ENCODE data around the gene IGFBP2.
"Not testable (repeated sequence)": the region's sequence is repeated elsewhere in the genome, so short reads cannot be mapped to it uniquely, and the experiment has no call there.

The IGFBP2 gene, protein sequence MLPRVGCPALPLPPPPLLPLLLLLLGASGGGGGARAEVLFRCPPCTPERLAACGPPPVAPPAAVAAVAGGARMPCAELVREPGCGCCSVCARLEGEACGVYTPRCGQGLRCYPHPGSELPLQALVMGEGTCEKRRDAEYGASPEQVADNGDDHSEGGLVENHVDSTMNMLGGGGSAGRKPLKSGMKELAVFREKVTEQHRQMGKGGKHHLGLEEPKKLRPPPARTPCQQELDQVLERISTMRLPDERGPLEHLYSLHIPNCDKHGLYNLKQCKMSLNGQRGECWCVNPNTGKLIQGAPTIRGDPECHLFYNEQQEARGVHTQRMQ

DNA sequence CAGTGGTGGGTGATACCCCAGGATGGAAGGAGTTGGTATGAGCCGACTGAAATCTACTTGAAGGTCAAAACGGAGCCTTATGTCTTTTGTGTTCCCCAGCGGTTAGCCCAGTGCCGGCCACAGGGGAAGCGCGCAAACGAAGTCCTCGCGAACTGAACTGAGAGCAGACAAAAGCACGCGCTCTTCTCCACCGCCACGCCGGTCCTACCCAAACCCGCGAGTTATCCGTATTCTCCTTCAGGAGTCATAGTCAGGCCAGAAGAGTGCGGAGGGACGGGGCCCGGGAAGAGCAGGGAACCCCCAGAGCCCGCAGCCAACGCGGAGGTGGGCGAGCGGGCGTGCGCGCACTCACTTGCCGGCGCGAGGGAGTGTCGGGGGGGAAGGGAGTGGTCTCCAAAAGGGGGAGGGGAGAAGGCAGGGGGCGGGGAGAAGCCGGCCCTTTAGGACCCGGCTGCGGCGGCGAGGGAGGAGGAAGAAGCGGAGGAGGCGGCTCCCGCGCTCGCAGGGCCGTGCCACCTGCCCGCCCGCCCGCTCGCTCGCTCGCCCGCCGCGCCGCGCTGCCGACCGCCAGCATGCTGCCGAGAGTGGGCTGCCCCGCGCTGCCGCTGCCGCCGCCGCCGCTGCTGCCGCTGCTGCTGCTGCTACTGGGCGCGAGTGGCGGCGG lies at the start of gene IGFBP2:
TSS of gene IGFBP2 (plus strand) at position 469 of the 664 bp plus-strand sequence. CDS start at position 573, 104 bp downstream.
- no peak for DNase-seq
- in situ Hi-C loops (cut with HindIII; ENCODE audit: low pct_ligation_motif_present, low pct_unique_long_range_greater_than_20kb, low sequenced_read_pairs) = loop anchor here (25.0 kb wide), 1 partner anchor 96 kb away; no protein-coding TSS in a partner anchor

DNA sequence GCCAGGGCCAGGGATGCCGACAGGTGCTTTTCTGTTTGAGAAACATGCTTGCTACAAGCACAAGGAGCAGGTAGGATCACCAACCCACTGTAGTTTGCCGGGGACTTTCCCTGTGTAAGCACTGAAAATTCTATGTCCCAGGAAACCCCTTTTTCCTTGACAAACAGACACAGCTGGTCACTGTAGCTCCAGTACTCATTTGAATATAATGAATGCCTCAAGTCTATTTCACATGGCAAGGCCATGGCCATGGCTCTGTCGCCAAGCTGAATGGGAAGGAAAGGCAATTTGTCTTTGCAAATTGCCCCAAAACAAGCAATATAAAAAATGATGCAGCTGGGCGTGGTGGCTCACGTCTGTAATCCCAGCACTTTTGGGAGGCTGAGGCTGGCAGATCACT lies 49.6 kb upstream of the IGFBP2 start:
- no peak for DNase-seq
- in situ Hi-C loops (cut with HindIII; ENCODE audit: low pct_ligation_motif_present, low pct_unique_long_range_greater_than_20kb, low sequenced_read_pairs) = no loop called here

DNA sequence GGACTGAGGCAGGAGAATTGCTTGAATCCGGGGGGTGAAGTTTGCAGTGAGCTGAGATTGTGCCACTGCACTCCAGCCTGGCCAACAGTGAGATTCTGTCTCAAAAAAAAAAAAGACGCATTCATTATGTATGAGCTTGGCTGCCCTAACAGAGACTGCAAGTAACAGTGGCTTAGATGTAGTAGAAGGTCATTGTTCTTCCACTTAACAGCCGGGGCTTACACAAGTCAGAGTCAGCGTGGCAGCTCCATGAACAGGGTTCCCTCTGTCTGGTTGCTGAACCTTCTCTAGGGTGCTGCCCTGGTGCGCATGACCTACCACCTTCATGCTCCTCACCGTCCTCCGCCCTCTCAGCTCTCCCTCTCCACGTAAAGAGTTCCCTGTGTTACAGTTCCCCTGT lies 49.1 kb upstream of the IGFBP2 start:
- no peak for DNase-seq
- in situ Hi-C loops (cut with HindIII; ENCODE audit: low pct_ligation_motif_present, low pct_unique_long_range_greater_than_20kb, low sequenced_read_pairs) = no loop called here

DNA sequence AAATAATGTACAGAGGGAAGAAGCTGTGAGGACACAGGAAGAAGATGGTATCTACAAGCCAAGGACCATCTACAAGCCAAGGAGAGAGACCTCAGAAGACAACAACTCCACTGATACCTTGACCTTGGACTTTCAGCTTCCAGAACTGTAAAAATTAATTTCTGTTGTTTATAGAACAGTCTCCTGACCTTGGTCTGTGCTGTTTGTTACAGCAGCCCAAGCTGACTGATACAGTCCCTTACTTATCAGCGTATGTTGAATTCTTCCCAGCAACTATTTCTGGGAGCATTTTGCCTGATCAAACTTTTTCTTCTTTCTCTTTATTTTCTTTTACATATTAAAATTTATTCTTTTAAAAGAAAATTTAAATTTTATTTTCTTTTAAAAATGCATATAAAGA lies 47.8 kb upstream of the IGFBP2 start:
- in situ Hi-C loops (cut with HindIII; ENCODE audit: low pct_ligation_motif_present, low pct_unique_long_range_greater_than_20kb, low sequenced_read_pairs) = no loop called here
- no peak for DNase-seq

DNA sequence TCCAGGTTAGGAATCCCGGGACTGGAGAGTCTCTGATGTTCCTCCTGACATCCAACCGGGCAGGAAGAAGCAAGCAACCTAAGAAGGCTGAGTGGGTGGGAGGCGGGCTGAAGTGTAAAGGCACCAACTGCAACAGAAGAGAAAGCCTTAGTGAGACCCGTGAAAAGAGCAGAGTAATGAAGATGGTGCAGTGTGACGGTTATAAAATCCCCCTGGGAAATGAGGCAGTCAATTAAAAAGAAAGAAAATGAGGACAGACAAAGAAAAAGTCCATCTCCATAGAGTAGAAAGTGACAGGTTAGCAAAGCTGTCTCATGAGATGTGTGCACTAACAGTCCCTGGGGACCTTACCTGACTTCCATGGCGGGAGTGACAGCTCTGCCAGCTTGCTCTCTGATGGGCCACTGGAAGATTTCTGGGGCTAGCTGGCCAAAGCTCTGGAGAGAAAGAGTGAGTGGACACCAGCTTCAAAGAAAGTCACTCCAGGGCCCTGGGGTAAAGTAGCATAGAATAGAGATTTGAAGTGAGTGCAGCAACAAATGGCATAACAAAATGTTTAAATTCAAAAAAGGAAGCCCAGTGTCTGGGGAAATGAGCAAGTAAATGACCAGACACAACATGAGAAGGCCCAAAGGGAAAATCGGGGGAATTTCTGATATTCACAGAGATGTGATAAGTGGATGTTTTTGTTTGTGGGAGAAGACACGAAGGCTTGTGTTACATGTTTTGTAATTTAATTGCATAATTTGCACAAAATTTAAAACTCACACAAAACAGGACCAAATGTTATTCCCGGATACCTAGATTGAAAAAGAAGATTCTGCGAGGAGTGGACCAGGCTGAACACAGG lies 44.1 kb upstream of the IGFBP2 start:
- in situ Hi-C loops (cut with HindIII; ENCODE audit: low pct_ligation_motif_present, low pct_unique_long_range_greater_than_20kb, low sequenced_read_pairs) = no loop called here
- no peak for DNase-seq

DNA sequence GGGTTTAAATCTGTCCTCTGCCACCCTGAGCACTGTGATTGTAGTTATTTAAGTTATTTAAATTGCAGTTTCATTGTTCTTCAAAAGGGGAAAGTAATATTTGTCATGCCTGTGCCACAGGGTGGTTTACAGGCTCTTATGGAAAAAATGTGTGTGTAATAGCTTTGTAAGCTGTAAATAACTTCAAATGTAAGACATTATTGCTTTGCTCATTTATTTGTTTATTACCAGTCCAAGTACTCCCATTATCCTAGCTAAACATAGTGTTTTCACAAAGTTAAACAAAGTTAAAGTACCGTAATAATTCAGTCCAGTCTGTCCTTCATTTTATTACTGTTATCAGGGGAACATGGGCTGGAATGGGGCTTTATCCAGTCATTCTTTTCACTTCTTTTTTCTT lies 43.4 kb upstream of the IGFBP2 start:
- in situ Hi-C loops (cut with HindIII; ENCODE audit: low pct_ligation_motif_present, low pct_unique_long_range_greater_than_20kb, low sequenced_read_pairs) = no loop called here
- no peak for DNase-seq

DNA sequence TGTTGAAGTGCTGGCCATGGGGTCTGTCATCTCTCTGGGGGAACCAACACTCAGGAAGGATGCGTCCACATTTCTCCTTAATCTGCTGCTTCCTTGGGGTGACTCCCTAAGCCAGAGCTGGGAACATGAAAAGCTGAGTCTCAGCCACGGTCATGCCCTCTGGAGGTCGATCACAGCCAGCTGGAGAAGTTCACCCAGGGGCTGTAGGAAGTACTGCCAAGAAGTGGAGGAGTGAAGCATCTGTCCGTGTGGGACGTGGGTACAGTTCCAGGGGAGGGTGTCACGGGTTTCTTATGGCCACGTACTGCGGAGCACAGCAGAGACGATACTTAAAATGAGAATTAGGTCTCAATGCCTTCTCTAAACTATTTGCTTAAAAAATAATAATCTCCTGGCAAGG lies 42.4 kb upstream of the IGFBP2 start:
- no peak for DNase-seq
- in situ Hi-C loops (cut with HindIII; ENCODE audit: low pct_ligation_motif_present, low pct_unique_long_range_greater_than_20kb, low sequenced_read_pairs) = no loop called here

DNA sequence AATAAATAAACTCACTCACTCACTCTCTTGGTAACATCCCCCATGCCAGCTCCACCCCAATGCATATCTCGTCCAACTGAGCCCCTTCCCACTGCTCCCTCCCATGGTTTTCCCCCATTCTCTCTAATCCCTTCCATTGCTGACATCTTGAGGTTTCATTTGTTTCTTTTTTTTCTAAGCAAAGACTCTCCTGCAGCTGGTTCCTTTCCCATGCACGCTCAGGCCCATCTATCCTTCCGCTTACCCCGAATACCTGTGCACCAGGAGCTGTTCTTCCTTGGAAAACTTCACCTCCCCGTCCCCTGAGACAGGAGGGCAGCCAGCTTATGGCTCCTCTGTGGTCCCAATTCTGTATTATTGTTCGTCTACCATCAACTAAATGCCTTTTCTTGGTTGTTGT lies 41.7 kb upstream of the IGFBP2 start:
- in situ Hi-C loops (cut with HindIII; ENCODE audit: low pct_ligation_motif_present, low pct_unique_long_range_greater_than_20kb, low sequenced_read_pairs) = no loop called here
- DNase-seq = no peak

DNA sequence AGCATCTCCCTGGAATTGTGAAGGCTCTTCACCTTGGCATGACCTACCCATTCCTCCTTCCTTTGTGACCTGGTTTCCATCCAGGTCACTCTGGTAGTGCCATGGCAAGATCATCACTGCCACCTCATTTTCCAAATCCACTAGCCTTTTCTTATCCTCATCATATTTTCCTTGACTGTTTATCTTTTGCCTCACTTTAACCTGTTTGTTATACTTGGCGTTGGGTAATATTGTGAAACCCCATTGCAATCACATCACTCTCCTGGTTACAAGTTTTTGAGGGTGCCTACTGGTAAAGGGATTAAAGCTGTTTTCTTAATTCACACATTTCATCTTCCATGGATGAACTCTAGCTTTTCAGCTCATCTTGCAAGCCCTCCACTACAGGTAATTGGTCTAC lies 39.1 kb upstream of the IGFBP2 start:
- in situ Hi-C loops (cut with HindIII; ENCODE audit: low pct_ligation_motif_present, low pct_unique_long_range_greater_than_20kb, low sequenced_read_pairs) = no loop called here
- DNase-seq = no peak

DNA sequence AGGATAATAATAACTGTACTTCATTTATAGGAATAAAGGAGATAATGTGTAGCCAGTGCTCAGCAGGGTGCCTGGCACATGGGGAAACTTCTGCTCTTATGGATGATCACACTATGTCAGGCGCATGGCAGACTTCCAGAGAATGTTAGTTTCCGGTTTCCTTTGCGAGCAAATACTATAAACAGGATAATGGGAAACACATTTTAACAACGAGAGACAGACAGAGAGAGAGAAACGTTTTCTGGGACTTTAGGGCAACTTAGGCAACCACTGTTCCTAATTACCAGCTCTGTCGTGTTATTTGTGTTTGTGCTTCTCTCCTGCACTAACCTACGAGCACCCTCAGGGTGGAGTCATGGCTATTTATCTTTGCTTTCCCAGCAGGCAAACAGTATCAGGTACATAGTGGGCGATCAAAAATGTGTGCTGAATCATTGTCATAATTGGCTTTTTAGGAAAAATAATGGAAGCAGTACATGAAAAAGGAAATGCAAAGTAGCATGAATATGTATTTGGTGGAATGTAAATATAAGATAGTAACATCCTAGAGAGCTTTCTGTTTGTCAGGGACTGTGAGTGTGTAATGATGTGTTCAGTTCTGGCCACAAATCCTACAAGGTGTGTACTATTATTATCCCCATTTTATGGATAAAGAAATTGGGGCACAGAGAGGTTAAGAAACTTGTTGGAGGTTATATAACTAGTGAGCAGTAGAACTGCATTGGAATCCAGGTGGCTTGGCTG lies 36.8 kb upstream of the IGFBP2 start:
- no peak for DNase-seq
- in situ Hi-C loops (cut with HindIII; ENCODE audit: low pct_ligation_motif_present, low pct_unique_long_range_greater_than_20kb, low sequenced_read_pairs) = no loop called here

DNA sequence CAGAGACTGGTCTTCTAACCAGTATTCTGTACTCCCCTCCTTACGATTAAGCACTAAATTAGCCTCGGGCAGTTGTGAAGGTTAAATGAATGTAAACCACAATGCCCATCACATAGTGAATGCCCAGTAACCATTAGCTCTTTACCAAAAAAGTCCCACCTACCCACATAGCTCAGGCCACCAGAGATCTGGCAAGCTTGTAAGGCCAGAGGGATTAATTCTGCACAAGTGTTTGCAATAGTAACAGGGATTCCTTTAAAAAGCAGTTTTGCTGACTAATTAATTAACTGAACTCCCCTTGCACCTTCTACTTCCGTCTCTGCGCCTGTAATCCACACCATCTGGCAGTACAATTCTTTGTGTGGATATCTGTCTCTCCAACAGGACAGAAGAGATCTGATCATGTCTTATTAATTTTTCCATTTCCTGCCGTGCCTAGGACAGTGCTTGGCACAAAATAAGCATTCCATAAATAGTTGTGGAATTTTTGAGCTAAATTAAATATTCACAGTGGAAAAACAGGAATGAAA lies 36.2 kb upstream of the IGFBP2 start:
- DNase-seq = no peak
- in situ Hi-C loops (cut with HindIII; ENCODE audit: low pct_ligation_motif_present, low pct_unique_long_range_greater_than_20kb, low sequenced_read_pairs) = no loop called here

DNA sequence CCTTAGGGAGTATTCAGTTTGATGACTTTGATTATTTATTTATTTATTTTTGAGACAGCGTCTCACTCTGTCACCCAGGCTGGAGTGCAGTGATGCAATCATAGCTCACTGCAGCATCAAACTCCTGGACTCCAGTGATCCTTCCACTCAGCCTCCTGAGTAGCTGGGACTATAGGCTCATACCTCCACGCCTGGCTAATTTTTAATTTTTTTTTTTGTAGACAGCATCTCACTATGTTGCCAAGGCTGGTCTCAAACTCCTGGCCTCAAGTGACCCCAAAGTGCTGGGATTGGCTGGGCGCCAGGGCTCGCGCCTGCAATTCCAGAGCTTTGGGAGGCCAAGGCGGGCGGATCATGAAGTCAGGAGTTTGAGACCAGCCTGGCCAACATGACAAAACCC lies 35.4 kb upstream of the IGFBP2 start:
- in situ Hi-C loops (cut with HindIII; ENCODE audit: low pct_ligation_motif_present, low pct_unique_long_range_greater_than_20kb, low sequenced_read_pairs); DNase-seq: not testable (repeated sequence)

DNA sequence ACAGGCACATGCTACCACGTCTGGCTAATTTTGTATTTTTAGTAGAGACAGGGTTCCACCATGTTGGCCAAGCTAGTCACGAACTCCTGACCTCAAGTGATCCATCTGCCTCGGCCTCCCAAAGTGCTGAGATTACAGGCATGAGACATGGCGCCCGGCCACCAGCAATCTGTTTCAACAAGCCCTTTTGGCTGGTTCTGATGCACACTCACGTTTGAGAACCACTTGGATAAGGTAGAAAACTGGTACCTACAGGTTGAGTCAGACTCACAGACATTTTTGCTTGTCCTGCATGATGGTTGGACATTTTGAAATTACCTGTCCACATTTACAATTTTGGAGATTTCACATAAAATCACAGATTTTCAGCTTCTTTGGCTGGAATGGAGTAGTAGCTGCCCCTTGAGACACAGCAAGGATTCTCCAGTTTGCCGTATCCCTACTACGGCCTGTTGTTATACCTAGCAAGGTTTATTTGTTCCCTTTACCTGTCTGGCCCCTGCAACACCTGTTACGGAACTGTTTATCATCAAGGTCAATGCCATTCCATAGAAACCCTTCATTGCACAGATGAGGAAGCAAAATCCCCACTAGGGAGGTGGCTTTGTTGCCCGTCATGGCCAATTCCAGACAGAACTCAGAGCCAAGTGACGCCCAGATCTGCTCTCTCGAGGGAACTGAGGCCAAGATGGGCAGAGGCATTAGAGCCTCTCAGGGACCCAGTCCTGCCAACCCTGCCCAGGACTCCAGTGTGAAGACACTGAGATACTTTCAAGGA lies 31.4 kb upstream of the IGFBP2 start:
- in situ Hi-C loops (cut with HindIII; ENCODE audit: low pct_ligation_motif_present, low pct_unique_long_range_greater_than_20kb, low sequenced_read_pairs) = no loop called here
- no peak for DNase-seq

DNA sequence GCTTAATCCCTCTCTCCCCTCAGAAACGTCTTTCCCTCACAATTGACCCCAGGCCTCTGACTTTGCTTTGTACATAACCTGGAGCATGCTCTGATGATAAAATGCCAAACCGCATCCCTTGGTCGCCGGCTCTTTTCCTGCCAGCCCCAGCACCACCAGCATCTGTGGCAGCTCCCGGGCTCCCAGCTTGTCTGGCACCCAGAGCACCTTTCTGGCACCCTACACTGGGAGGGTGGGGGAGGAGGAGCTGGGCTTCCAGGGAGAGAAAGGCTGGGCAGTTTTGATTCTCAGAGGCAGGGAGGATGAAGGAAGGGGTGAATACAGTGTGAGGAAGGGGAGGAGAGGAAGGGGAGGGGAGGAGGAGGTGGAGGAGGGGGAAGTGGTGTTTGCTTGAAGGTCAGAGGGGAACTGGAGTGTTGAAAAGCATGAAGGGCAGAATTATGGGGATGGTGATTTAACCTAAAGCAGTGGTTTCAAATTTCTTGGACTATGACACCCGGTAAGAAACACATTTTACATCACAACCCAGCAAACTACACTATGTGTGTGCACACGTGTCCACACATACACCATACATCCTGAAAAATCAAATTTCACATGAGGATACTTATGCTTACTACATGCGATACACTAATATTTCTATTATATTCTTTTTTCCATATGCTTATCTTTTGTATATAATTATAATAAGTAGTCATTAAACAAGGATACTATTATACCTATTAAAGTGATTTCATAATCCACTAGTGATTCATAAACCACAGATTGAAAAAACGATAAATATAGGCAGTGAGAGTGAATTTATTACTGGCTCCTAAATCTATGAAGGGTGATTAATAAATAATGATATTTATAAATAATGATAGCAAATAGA lies 30.0 kb upstream of the IGFBP2 start:
- in situ Hi-C loops (cut with HindIII; ENCODE audit: low pct_ligation_motif_present, low pct_unique_long_range_greater_than_20kb, low sequenced_read_pairs) = no loop called here
- no peak for DNase-seq

DNA sequence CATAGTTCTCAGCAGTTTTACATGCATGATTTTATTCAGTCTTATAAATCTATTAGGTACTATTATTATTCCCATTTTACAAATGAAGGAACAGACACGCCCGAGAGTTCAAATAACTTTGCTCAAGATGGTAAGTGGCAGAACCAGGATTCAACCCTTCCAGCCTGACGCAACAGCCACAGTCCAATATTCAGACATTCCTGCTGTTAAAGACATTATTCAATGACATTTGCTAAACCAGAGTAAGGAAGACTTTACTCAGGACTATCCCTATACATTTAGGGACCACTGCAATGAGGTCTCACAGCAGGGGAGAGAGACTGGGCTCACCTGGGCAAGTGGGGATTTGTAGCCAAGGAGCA lies 29.4 kb upstream of the IGFBP2 start:
- no peak for DNase-seq
- in situ Hi-C loops (cut with HindIII; ENCODE audit: low pct_ligation_motif_present, low pct_unique_long_range_greater_than_20kb, low sequenced_read_pairs) = no loop called here

DNA sequence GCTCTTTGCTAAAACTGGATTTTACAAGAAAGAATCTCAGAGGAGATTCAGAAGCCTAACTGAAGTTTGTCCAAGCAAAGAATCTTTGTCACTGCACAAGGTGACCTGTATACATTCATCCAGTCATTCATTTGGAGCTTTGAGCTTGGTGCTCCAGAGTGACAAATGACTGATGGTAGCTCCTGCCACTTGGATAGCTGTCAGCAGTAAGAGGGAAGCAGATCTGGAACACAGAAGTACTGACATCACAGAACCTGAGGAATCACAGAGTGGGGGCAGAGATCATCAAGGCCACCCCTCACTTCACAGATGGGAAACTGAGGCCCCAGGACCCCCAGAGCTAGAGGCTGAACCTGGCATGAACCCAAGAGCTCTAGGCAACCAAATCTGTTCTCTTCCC lies 28.8 kb upstream of the IGFBP2 start:
- in situ Hi-C loops (cut with HindIII; ENCODE audit: low pct_ligation_motif_present, low pct_unique_long_range_greater_than_20kb, low sequenced_read_pairs) = no loop called here
- no peak for DNase-seq

Data from ACHN (cell line).